ENCODE results near the gene RYR2. TPM values are rescaled to one million over a fixed set of nuclear protein-coding genes. Genes with fewer than 3 reads are reported as not detected.

The RYR2 gene
- total and polyA plus RNA-seq, 12 donors = 43.1 to 1,252 (median 872) TPM

- ATAC-seq (peak in 4 of 8 donors; percentile 6 to 40 (median 28)), DNase-seq (no peak)
- TF ChIP-seq CTCF (IDR thresholded peaks at IDR 0.05) = no peak
- intact Hi-C loops (cut with DNase I) = no loop called here
- H3K9me3 ChIP-seq = no peaks in the 10 kb centered on the region
- no peaks in the 10 kb centered on the region for H3K36me3 ChIP-seq
- 38 to 60% methylated on average over 3 of the region's 3 CpGs for WGBS, 2 donors
- H3K4me3 ChIP-seq = no peak overlapping the region
- H3K27me3 ChIP-seq = no peaks in the 10 kb centered on the region
- H3K4me1 ChIP-seq = peaks cover 0 to 71% (median 20%) of the 10 kb centered on the region in 9 donors
- H3K27ac ChIP-seq = peak overlapping the region in 3 of 10 donors; percentile 8 to 11 (median 10)
These were observed 23.9 kb downstream of the RYR2 start for GRCh38 chr1:237065903-237066302.

- Histone ChIP-seq H3K27ac (peak overlapping the region in 4 of 10 donors; percentile 19 to 44 (median 27)), H3K9me3 (peaks cover 0 to 4% (median 0%) of the 10 kb centered on the region in 11 donors), H3K4me1 (peaks cover 0 to 89% (median 38%) of the 10 kb centered on the region in 9 donors), H3K27me3 (no peaks in the 10 kb centered on the region), H3K4me3 (peak overlapping the region in 3 of 10 donors; percentile 2 to 14 (median 11)), H3K36me3 (peaks cover 0 to 3% (median 0%) of the 10 kb centered on the region in 9 donors)
- DNase-seq (no peak), ATAC-seq (peak in 6 of 8 donors; percentile 6 to 36 (median 11))
- intact Hi-C loops (cut with DNase I) = loop anchor here in 1 of 10 donors (10.0 kb wide), 1 partner anchor 56 kb away; no protein-coding TSS in a partner anchor
- WGBS, 2 donors = 51 to 58% methylated on average over 2 of the region's 2 CpGs
- no peak for TF ChIP-seq CTCF (IDR thresholded peaks at IDR 0.05)
These were observed 28.5 kb downstream of the RYR2 start for GRCh38 chr1:237070519-237070918.

DNA sequence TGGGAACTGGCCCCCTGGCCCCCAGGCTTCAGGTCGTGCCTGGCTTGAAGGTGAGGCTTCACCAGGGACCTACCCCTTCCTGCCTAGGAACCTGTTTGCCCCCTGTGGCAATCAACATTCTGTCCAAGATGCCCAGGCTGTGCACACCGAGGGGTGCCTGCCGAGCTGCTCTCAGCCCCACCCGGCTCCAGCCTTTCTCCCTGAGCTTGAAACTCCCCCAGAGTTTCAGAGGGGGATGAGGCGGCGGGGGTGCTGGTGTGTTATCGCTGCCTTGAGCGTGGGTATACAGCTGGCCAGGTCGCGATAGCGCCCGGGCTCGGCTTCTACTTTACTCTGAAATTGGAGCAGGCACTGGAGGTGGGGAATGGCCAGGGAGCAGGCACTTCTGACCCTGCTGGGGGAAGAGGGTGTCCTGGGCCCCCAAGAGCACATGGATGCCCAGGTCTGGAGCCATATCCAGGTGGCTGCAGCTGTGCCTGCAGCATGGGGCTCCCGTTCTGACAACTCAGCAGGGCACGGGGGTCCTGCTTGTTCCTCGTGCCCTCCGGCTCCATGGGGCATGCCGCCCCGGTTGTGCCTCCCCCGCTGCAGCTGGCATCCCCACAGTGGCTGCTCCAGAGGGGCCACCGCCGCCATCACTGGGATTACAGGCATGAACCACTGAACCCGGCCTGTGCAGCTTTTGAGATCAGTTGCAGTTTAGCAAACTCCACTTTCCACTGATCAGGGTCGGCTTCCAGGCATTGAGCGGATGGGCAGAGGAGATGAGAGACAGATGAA is 29.8 kb downstream of the RYR2 start:
- WGBS, 2 donors = 46 to 57% methylated on average over 25 of the region's 25 CpGs
- ATAC-seq (peak; percentile 19 to 64 (median 30)), DNase-seq (no peak)
- no peak for TF ChIP-seq CTCF (IDR thresholded peaks at IDR 0.05)
- Histone ChIP-seq H3K27ac (peak overlapping the region in 6 of 10 donors; percentile 20 to 57 (median 34)), H3K27me3 (no peaks in the 10 kb centered on the region), H3K36me3 (peaks cover 0 to 3% (median 0%) of the 10 kb centered on the region in 9 donors), H3K9me3 (peaks cover 0 to 4% (median 0%) of the 10 kb centered on the region in 11 donors), H3K4me3 (peak overlapping the region in 5 of 10 donors; percentile 2 to 26 (median 11)), H3K4me1 (peaks cover 0 to 81% (median 33%) of the 10 kb centered on the region in 9 donors)
- intact Hi-C loops (cut with DNase I) = loop anchor here in 1 of 10 donors (10.0 kb wide), 1 partner anchor 57 kb away; no protein-coding TSS in a partner anchor

DNA sequence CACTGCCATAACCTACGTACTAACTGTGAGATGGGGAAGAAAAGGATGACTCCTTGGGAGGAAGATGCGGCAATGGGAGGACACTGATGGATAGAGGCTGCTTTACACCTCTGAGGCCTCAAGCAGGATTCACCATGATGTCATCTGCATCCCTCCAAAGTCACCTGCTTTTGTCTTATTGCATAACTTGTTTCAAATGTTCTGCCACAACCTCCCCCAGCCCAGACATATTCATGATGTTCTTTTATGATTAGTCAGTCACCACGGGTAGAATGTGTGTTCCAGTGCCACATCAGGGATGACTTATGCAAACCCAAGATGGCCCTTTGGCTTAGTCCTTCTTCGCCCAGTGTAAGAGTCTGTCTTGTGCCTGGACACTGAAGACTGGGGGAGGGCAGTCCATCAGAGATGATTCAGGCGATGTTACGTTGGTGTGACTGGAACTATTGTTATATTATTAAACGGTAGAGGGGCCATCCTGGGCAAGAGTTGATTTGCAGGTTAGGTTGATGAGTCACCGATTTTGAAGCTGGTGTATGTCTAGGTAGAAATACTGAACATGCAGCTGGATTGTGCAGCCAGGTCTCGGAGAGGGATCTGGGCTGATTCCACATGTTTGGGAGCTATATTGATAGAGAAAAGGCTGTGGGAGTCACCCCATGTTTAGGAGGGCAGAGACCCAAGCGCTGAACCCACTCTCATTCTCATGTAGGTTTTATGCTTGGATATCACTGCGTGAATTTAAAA is 32.6 kb downstream of the RYR2 start:
- 56 to 65% methylated on average over 11 of the region's 11 CpGs for WGBS, 2 donors
- H3K27ac ChIP-seq = peak overlapping the region in 1 of 10 donors; percentile 19
- H3K4me1 ChIP-seq = peaks cover 0 to 54% (median 33%) of the 10 kb centered on the region in 9 donors
- H3K36me3 ChIP-seq = peaks cover 0 to 3% (median 0%) of the 10 kb centered on the region in 9 donors
- H3K9me3 ChIP-seq = peaks cover 0 to 4% (median 0%) of the 10 kb centered on the region in 11 donors
- H3K4me3 ChIP-seq = no peak overlapping the region
- intact Hi-C loops (cut with DNase I) = loop anchor here in 1 of 10 donors (10.0 kb wide), 1 partner anchor 60 kb away; no protein-coding TSS in a partner anchor
- TF ChIP-seq CTCF (IDR thresholded peaks at IDR 0.05) = no peak
- peak in 7 of 8 donors; percentile 15 to 59 (median 34) for ATAC-seq
- DNase-seq = no peak
- no peaks in the 10 kb centered on the region for H3K27me3 ChIP-seq
